ENCODE data around the gene FKTN. TPM values are rescaled to one million over a fixed set of nuclear protein-coding genes. Genes with fewer than 3 reads are reported as not detected.
"Not testable (repeated sequence)": the region's sequence is repeated elsewhere in the genome, so short reads cannot be mapped to it uniquely, and the experiment has no call there.

FKTN gene
- polyA plus RNA-seq, 1 of the 3 experiments (the other 2 are of a cell fraction) = 5.3 TPM

DNA sequence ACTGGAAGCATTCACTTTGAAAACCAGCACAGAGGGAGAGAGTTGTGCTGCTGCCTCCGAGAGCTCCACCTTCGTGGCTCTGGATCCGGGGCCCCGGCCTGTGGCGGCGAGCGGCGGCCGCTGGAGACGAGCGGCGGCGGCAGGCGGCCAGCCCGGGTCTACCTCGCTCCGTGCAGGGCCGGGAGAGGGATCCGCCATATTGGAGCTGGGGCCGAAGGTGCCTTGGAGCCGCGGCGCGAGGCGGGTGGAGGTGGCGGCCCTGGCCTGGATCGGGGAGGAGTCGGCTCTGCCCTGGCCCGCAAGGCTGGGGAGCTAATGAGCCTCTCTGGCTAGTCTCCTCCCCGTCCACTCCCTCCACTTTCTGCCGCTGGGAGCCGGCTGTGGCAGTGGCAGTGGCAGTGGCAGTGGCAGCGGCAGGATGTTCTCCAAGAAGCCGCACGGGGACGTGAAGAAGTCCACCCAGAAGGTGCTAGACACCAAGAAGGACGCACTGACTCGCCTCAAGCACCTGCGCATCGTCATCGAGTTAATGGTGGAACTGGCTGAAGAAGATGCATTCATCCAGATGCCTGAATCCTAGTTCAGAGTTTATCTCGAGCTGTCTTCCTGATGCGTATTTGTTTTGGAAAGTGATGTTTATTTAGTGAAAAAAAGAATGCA is 38.1 kb upstream of the FKTN start:
- H2AFZ ChIP-seq (ENCODE audit: low read depth); H3K9me2 ChIP-seq; H3K9ac ChIP-seq; POLR2A ChIA-PET; H3K79me2 ChIP-seq (ENCODE audit: insufficient read depth); H4K20me1 ChIP-seq (ENCODE audit: insufficient read depth); H3K4me1 ChIP-seq (ENCODE audit: control insufficient read depth in 1 of 2, insufficient read depth in 2 of 2, low read depth in 1 of 2, low read length in 1 of 2); H3K4me2 ChIP-seq; H3K27ac ChIP-seq (ENCODE audit: low read depth in 2 of 2, low read length in 1 of 2); H3K9me3 ChIP-seq; H3K27me3 ChIP-seq (ENCODE audit: insufficient read depth); H3F3A ChIP-seq (replicated peaks; ENCODE audit: insufficient read depth): not testable (repeated sequence)
- peak overlapping the region in 1 of 2 experiments; percentile 38; a peak in 2 of 4 replicates for H3K4me3 ChIP-seq (ENCODE audit: low read depth in 2 of 2, low read length in 1 of 2)
- H3K36me3 ChIP-seq (replicated peaks in 1 of 2; ENCODE audit: control insufficient read depth in 1 of 2, insufficient read depth in 2 of 2, low read length in 1 of 2) = peaks cover 10 to 13% of the 10 kb centered on the region in 2 experiments
- DNase-seq = peak; percentile 27
- CTCF ChIA-PET = interaction anchor here (1.7 kb wide), 1 partner anchor 199 kb away, joined by 3 read pairs; no protein-coding TSS in a partner anchor
- WGBS (ENCODE audit: low lambda C conversion rate) = 97% methylated on average over 18 of the region's 43 CpGs

DNA sequence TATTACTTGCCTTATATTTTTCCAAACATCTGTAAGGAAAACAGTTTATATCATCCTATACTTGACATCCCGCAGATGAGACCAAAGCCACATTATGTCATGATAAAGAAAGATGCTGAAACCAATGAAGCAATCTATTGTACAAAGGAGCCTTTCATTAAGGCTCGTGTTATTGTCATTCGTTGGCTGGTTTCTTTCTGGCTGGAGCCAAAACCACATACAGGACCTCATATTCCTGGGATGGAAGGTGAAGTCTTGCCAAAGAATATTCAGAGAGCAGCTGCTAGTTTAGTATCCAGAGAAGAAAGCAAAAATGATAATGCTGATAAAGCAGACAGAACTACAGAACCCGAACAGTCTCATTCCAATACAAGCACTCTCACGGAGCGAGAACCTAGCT is 36.9 kb upstream of the FKTN start:
- DNase-seq; H2AFZ ChIP-seq (ENCODE audit: low read depth); H3K4me3 ChIP-seq (ENCODE audit: low read depth in 2 of 2, low read length in 1 of 2); H4K20me1 ChIP-seq (ENCODE audit: insufficient read depth); H3F3A ChIP-seq (replicated peaks; ENCODE audit: insufficient read depth); H3K27ac ChIP-seq (ENCODE audit: low read depth in 2 of 2, low read length in 1 of 2); POLR2A ChIA-PET; H3K4me1 ChIP-seq (ENCODE audit: control insufficient read depth in 1 of 2, insufficient read depth in 2 of 2, low read depth in 1 of 2, low read length in 1 of 2); H3K9me2 ChIP-seq; H3K79me2 ChIP-seq (ENCODE audit: insufficient read depth); H3K4me2 ChIP-seq; H3K9me3 ChIP-seq; H3K27me3 ChIP-seq (ENCODE audit: insufficient read depth); H3K9ac ChIP-seq: not testable (repeated sequence)
- CTCF ChIA-PET = interaction anchor here (1.0 to 1.7 kb wide), 2 partner anchors 31 to 198 kb away, joined by 3 to 4 read pairs; no protein-coding TSS in a partner anchor
- WGBS (ENCODE audit: low lambda C conversion rate) = over 99% methylated on average over 6 of the region's 6 CpGs
- H3K36me3 ChIP-seq (replicated peaks in 1 of 2; ENCODE audit: control insufficient read depth in 1 of 2, insufficient read depth in 2 of 2, low read length in 1 of 2) = peaks cover 4 to 12% of the 10 kb centered on the region in 2 experiments

DNA sequence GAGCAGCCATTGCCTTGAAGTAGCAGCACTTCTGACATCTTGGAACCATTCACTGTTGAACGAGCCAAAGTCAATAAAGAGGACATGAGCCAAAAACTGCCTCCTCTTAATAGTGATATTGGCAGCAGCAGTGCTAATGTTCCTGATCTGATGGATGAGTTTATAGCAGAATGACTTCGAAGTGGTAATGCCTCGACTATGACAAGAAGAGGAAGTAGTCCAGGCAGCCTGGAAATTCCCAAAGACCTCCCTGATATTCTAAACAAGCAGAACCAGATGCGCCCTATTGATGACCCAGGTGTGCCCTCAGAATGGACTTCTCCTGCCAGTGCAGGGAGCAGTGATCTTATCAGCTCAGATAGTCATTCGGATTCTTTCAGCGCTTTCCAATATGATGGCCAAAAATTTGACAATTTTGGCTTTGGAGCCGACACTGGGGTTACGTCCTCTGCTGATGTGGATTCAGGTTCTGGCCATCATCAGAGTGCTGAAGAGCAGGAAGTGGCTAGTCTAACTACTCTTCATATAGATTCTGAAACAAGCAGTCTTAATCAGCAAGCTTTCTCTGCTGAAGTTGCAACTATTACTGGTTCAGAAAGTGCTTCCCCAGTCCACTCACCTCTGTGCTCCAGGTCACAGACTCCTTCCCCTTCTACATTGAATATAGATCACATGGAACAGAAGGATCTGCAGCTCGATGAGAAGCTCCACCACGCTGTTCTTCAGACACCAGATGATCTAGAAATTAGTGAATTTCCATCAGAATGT is 35.1 kb upstream of the FKTN start:
- H3K4me1 ChIP-seq (ENCODE audit: control insufficient read depth in 1 of 2, insufficient read depth in 2 of 2, low read depth in 1 of 2, low read length in 1 of 2); H3K4me2 ChIP-seq; CTCF ChIA-PET; H2AFZ ChIP-seq (ENCODE audit: low read depth); H3F3A ChIP-seq (replicated peaks; ENCODE audit: insufficient read depth); H3K9me2 ChIP-seq; H3K79me2 ChIP-seq (ENCODE audit: insufficient read depth); H3K27me3 ChIP-seq (ENCODE audit: insufficient read depth); H3K9ac ChIP-seq; H3K9me3 ChIP-seq; H4K20me1 ChIP-seq (ENCODE audit: insufficient read depth); H3K36me3 ChIP-seq (replicated peaks in 1 of 2; ENCODE audit: control insufficient read depth in 1 of 2, insufficient read depth in 2 of 2, low read length in 1 of 2); DNase-seq; POLR2A ChIA-PET; H3K27ac ChIP-seq (ENCODE audit: low read depth in 2 of 2, low read length in 1 of 2); H3K4me3 ChIP-seq (ENCODE audit: low read depth in 2 of 2, low read length in 1 of 2): not testable (repeated sequence)
- 97% methylated on average over 9 of the region's 10 CpGs for WGBS (ENCODE audit: low lambda C conversion rate)

DNA sequence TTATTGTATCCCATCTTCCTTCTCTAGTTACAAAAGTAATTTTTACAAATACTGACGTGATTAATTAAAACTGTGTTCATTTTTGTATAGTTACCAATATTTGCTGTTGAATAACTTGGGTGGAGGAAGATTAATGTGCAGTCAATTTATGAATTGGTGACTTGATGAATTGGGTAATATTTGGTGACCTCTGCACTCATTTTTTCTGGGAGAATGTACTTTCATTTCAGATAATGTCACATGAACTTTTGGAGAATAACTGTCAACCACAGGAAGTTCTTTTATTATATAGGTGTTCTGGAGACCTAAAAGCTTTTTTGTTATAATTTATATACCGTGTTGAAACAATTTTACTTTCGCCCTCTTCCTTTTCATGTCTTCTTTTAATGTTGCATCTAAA is 26.4 kb upstream of the FKTN start:
- Histone ChIP-seq H3K4me2 (no peak overlapping the region), H3K36me3 (replicated peaks in 1 of 2; ENCODE audit: control insufficient read depth in 1 of 2, insufficient read depth in 2 of 2, low read length in 1 of 2) (peaks cover 22 to 34% of the 10 kb centered on the region in 2 experiments), H3K9me3 (no peaks in the 10 kb centered on the region), H2AFZ (ENCODE audit: low read depth) (no peak overlapping the region), H3K79me2 (ENCODE audit: insufficient read depth) (no peaks in the 10 kb centered on the region), H3K27me3 (ENCODE audit: insufficient read depth) (no peaks in the 10 kb centered on the region), H4K20me1 (ENCODE audit: insufficient read depth) (no peaks in the 10 kb centered on the region), H3K4me3 (ENCODE audit: low read depth in 2 of 2, low read length in 1 of 2) (no peak overlapping the region), H3K27ac (ENCODE audit: low read depth in 2 of 2, low read length in 1 of 2) (no peak overlapping the region), H3F3A (replicated peaks; ENCODE audit: insufficient read depth) (peaks cover 12% of the 10 kb centered on the region), H3K4me1 (ENCODE audit: control insufficient read depth in 1 of 2, insufficient read depth in 2 of 2, low read depth in 1 of 2, low read length in 1 of 2) (no peaks in the 10 kb centered on the region; a peak in 1 of 4 replicates), H3K9me2 (no peaks in the 10 kb centered on the region), H3K9ac (no peak overlapping the region)
- ChIA-PET CTCF (interaction anchor here (1.2 to 1.8 kb wide), 2 partner anchors 26 to 78 kb away, joined by 3 to 4 read pairs; partner anchors contain the start of gene FKTN), POLR2A (no interaction called here)
- 95% methylated on average over 3 of the region's 3 CpGs for WGBS (ENCODE audit: low lambda C conversion rate)
- TF ChIP-seq, protein P1, sequence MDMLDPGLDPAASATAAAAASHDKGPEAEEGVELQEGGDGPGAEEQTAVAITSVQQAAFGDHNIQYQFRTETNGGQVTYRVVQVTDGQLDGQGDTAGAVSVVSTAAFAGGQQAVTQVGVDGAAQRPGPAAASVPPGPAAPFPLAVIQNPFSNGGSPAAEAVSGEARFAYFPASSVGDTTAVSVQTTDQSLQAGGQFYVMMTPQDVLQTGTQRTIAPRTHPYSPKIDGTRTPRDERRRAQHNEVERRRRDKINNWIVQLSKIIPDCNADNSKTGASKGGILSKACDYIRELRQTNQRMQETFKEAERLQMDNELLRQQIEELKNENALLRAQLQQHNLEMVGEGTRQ (IDR thresholded peaks at IDR 0.05; ENCODE audit: borderline replicate concordance, low read depth, low read length) = no peak
- TF ChIP-seq, protein P2, sequence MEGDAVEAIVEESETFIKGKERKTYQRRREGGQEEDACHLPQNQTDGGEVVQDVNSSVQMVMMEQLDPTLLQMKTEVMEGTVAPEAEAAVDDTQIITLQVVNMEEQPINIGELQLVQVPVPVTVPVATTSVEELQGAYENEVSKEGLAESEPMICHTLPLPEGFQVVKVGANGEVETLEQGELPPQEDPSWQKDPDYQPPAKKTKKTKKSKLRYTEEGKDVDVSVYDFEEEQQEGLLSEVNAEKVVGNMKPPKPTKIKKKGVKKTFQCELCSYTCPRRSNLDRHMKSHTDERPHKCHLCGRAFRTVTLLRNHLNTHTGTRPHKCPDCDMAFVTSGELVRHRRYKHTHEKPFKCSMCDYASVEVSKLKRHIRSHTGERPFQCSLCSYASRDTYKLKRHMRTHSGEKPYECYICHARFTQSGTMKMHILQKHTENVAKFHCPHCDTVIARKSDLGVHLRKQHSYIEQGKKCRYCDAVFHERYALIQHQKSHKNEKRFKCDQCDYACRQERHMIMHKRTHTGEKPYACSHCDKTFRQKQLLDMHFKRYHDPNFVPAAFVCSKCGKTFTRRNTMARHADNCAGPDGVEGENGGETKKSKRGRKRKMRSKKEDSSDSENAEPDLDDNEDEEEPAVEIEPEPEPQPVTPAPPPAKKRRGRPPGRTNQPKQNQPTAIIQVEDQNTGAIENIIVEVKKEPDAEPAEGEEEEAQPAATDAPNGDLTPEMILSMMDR (IDR thresholded peaks at IDR 0.05) = no peak
- no peak for TF ChIP-seq RXRA (IDR thresholded peaks at IDR 0.05; ENCODE audit: borderline replicate concordance, low read depth)
- no peak for DNase-seq
